GM21825 (cell line): ENCODE measurements around the gene CRADD.
"Not testable (repeated sequence)": the region's sequence is repeated elsewhere in the genome, so short reads cannot be mapped to it uniquely, and the experiment has no call there.

ENCODE experiments used
- ATAC-seq: cut with Tn5 transposase; IDR thresholded peaks from one replicate; pipeline ENCODE4 v1.9.1; 2021; ENCODE audit warnings: mild to moderate bottlenecking, moderate library complexity; ENCODE audit not compliant: unreplicated experiment

The CRADD gene

DNA sequence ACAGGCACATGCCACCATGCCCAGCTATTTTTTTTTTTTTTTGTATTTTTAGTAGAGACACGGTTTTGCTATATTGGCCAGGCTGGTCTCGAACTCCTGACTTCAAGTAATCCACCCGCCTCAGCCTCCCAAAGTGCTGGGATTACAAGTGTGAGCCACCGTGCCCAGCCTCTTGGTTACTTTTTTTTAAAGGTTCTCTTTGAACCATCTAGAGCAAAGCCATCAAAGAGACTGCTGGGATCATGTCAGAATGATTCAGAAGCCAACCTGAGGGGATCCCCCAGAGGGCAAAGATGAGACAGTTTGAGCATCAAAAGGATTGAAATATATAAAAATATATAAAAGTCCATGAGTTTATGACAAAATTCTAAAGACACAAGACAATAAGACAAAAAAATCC is 103.7 kb downstream of the CRADD start:
- not testable (repeated sequence) for ATAC-seq

DNA sequence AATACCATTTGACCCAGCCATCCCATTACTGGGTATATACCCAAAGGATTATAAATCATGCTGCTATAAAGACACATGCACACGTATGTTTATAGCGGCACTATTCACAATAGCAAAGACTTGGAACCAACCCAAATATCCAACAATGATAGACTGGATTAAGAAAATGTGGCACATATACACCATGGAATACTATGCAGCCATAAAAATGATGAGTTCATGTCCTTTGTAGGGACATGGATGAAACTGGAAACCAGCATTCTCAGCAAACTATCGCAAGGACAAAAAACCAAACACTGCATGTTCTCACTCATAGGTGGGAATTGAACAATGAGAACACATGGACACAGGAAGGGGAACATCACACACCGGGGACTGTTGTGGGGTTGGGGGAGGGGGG is 104.8 kb downstream of the CRADD start:
- not testable (repeated sequence) for ATAC-seq

DNA sequence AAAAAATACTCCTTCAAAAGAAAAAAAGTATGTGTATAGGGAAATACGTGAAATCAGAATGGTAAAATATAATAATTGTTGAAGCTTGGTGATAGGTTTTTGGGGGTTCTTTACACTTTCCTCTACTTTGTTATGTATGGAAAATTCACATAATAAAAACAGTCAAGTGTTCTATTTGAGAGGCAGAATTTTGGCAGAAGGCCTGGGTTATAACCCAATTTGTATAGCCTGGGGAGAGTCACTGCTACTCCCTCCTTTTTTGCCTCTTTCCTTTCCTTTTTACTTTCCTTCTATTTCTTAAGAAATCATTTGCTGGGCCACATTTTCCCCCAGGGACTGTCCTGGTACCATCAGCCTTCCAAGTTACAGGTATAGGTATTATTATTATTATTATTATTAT is 105.7 kb downstream of the CRADD start:
- ATAC-seq: no peak

DNA sequence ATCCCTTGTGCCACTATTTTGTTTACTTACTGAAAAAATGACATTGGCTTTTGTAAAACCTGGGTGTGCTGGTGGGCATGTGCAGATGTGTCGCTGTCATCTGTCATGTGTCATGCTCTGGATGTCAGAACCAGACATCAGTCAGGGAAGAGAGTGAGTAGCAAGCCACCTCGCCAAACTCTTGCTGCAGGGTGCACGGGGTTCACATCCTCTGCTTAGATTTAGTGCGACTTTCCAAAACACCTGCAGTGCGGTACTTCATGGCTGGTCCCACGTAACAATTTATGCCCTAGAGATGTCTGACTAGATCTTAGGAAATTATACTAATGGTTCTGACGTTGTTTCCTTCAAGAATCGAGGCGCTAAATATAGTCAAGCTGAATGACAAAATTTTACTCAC is 106.7 kb downstream of the CRADD start:
- ATAC-seq: no peak

DNA sequence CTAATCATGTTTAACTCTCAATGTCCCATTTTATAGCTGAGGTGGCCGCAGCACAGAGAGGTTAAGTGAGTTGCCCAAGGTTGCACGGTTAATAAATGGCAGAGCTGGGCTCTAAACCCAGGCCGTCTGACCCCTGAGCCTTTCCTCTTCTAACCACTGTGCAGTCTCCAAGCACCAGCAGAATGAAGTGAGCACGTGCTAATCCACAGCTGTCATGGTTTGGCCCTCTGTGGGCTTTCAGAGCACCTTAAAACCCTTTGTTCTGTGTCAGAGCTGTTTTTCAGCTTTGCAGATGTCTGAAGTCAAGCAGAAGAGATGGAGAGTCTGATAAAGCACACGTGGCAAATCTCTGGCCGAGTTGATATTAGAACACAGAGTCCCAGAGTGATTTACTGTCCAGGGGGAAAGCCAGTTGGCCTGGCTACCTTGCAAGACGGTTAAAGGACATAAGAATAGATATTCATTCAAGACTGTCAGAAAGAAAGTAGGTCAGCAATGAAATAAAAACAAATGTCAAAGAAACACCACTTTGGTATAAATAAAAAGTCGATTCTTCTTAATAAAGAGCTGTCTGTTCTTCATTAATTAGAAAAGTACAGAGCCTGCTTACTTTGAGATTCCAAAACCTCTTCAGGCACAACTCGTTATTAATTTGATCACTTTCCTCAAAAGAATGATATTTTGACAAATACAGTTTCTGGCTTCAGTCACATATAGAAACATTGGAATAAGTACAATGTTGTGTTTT is 107.3 kb downstream of the CRADD start:
- no peak for ATAC-seq

DNA sequence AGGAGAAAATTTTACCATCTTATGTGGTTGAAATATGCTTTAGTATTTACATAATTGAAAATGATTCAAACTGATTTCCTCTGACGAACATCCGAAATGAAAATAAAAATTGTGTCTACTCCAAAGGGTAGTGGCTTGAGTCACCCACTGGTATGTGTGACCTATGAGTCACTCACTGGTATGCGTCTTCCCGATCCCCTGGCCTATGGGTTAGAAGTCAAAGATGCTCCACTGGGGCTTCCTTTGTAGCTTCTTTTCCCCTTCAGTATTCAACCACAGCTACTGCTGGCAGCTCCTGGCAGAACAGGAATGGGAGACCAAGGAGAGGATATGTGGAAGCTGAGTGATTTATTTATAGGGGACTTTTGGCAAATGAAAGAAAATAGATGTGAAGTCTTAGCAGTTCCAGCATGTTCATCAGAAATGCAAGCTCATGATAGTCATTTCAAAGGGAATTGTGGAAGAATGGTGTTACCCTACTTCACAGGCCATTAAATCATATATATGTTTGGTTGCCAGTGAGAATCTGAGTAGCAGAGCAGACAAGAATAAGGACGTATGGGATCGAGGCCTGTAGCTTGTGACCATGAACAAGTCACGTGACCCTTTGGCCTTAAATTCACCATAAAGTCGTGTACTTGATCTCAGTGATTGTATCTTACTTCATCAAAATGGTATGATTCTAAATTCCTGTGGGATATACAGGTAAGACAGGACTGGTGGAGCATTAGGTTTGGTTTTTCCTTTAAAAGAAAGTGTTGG is 108.3 kb downstream of the CRADD start:
- ATAC-seq: no peak

DNA sequence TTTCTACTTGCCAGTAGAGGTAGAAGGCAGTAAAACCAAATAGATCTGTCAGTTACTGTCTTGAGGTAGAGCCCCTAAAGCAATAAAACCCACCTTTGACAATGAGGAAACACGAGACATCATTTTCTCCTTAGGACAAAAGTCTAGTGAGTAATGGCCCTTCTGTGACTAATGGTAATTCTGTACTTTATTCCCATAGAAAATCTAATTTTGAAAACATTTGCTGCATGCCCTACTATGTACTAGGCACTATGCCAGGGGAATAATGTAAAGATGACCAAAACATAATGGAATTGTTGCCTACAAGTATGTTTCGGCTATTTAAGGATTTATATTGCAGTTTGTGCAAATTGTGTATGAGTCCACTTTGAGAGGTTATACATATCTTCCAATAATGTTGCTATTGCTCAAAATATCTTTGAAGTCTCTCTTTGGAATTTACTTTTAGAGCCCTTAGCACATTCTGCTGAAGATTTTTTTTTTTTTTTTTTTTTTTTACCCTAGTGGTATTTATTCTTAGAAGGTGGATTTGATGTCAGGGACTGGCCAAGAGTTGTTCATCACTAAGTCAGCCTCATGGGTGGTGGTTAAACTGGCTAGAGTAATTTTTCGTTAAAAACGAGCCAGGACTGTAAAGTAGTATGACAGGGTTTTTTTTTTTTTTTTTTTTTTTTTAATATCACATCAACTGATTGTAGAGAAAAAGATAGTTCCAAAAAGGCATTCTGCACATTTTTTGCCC is 109.7 kb downstream of the CRADD start:
- no peak for ATAC-seq

DNA sequence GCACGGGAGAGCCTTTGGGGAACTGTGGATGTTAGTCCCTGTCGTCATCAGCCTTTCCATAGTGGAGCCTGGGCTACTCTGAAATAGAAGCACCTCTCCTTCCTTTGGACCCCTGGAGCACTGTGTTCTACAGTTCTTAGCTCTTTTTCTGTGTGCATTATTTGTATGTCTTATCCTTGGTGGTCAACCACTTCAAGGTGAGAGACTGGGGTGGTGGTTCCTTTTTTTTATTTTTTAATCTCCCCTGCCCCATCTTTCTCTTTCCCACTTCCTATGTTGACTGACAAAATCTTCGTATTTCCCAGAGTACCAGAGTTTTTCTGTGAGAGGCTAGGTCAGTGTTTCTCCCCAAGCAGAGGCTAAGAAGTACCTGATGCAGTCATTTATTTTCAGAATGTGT is 111.7 kb downstream of the CRADD start:
- no peak for ATAC-seq

DNA sequence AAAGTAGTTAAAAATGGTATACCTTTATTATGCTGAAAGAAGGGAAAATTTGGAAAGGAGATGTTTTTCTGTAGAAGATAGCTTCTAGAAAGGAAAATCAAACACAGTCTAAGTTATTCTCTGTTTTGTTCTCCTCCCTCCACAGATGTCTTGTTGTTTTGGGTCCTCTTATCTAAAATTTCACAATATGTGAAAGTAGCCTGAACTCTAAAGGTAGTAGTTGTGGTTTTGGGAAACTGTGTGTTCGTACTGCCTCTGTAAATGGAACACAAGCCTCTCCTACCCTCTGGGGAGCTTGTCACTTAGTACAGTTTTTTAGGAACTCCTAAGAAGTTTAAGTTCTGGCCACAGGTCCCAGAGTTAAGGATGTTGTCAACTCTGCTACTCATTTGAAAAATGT is 112.6 kb downstream of the CRADD start:
- ATAC-seq: no peak

DNA sequence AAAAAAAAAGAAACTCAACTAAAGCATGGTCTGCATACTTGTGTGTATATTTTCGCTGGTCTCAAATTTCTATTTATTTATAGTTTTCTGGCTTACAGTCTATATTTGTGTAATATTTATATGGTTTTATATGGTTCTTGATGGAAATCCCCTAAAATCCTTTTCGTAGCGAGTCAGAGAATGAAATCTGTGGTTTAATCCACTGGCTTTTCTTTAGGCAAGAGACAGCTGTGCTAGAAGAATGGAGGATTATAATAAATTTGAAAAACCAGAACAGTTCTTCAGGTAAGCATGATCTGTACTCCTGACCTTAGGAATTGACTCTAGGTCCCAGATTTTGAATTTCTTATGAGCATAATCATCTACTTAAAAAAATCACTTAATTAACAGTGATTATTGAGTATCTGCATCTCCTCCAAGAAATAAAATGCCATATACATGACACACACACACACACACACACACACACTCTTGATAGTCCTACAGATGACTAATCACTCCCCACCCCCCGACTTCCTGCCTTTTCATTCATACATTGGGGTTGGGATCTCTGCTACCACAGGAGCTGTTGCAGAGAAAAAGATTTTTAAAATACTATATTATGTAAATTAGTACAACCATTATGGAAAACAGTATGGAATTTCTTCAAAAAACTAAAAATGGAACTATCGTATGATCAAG is 113.4 kb downstream of the CRADD start:
- no peak for ATAC-seq

DNA sequence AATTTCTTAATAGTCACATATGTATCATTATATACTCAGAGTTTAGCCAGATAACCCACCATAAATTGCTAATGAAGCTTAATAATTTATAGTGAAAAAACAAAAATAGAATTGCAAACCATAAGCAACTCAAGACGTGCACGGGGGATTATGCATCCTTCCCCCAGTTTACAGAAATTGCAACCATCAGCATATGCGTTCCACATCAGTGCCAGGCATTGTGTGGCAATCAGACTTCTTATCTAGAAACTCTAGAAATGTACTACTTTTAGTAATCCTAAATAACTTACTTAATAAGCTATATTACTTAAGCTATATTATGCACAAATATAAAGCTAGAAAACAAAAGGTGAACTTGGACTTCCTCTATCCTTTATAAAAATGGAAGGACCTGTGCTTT is 115.8 kb downstream of the CRADD start:
- no peak for ATAC-seq

DNA sequence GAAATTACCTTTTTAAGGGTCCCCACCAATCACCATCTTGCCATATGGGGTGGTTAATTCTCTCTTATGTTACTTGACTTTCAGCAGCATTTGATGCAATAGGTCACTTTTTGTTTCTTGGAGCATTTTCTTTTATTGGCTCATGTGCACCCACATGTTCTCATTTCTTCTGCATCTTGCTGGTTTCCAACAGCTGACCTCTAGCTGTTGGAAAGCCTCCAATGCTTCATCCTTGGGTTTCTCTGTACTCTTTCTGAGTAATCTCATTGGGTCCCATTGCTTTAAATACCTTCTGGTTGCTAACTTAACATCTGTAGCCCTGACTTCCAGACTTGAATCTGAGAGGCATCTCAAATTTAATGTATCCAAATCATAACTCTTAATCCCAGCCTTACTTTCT is 116.8 kb downstream of the CRADD start:
- ATAC-seq: no peak

DNA sequence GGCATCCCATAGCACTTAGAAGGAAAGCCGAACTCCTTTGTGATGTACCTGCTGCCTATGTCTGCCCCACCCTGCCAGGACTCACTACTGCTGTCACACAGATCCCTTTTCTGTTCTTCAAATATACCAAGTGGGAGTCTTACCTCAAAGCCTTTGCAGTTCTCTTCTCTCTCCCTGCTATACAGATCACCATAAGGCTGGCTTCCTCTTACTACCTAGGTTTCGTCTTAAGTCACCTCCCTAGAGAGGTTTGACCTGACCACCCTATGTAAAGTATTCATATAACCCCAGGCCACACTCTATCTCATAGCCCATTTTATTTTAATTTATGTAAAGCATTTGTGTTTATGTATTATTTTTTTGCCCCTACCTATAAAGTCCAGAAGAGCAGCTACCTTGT is 117.6 kb downstream of the CRADD start:
- no peak for ATAC-seq

DNA sequence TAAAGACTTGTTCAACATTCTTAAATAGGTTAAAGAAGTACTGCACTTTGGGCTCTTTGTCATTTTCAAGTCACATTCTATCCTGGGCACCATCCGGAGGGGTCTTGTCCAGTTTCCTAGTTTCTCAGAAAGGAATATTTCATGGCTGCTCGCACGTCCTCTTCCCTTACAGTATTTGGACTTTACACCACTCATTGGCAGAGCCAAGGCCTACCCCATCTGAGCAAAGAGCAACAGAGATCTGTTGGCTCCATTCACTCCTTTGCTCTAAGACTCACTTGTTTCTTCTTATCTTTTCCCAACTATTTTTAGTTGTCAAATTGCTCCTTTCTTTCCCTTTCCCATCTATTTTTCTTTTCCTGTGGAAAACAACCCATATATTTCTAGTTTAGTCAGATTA is 118.2 kb downstream of the CRADD start:
- no peak for ATAC-seq

DNA sequence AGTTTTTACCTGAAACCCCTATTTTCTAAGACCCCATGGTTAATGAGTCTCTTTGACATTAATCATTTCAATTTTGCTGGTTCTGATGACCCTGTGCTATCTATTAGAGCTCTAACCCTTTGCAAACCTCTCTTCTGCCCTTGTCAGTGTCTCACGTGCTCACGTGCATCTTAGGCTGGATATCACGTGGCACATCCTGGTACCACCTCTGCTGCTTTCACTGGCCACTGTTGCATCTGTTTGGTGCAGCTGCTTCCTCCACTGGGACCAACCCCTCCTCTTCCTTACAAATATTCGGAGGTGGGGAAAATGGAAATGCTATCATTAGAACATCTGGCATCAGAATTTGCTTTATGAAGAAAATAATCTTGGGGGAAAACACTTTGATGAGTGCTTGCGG is 119.6 kb downstream of the CRADD start:
- no peak for ATAC-seq

DNA sequence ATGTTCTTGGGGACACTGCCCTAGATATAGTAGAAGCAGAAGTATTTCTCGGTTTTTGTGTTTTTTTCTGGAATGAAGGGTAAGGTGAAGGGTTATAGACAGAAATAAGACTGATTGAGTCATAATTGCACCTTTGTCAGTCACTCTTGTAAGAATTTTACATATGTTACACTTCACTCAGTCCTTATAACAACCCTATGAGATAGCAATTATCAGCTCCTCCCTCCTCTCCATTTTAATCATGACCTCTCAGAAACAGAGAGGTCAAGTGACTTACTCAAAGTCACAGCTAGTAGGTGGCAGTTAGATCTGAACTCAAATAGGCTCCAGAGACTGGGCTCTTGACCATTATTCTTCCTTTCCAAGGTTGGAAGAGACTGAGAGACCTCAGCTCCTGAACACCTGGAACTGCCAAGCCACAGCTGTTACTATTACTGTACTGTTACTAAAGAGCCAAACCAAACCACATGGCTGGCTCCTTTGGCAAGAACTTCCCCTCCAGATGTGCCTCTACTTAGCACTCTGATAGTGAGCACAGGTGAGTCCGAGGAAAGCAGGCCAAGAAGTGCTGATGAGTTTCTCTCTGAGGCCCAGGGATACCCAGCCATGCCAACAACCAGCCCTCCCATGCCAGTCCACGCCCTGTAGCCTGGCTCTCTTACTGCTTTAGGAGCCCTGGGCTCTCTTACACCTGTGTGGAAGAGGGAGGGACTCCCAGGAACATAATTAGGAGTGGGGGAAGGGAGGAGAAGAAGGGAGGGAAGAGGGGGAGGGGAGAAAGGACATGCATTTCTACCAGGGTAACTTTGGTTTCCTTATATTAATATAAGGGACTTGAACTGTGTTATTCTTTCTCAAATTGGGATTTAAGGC is 121.3 kb downstream of the CRADD start:
- no peak for ATAC-seq

DNA sequence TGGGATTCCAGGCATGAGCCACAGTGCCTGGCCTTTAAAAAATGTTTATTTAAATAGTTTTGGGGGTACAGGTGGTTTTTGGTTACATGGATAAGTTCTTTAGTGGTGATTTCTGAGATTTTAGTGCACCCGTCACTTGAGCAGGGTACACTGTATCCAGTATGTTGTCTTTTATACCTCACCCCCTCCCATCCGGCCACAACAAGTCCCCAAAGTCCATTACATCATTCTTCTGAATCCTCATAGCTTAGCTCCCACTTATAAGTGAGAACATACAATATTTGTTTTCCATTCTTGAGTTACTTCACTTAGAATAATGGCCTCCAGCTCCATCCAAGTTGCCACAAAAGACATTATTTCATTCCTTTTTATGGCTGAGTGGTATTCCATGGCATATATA is 124.5 kb downstream of the CRADD start:
- ATAC-seq: not testable (repeated sequence)

DNA sequence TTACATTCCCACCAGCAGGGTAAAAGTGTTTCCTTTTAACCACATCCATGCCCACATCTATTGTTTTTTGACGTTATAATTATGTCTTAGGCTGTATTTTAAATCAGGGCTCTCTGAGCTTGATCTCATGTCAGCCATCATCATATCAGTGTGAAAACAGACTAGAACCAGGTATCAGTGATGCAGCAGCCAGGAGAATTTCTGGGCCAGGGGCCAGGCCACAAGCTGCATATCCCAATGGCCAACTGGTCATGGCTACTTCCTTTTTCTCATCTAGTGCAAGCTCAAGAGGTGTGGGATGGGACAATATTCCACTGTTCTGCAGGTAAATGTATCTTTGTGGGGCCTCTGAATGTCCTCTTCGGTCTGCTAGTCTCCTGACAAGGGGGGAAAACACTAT is 125.1 kb downstream of the CRADD start:
- no peak for ATAC-seq

DNA sequence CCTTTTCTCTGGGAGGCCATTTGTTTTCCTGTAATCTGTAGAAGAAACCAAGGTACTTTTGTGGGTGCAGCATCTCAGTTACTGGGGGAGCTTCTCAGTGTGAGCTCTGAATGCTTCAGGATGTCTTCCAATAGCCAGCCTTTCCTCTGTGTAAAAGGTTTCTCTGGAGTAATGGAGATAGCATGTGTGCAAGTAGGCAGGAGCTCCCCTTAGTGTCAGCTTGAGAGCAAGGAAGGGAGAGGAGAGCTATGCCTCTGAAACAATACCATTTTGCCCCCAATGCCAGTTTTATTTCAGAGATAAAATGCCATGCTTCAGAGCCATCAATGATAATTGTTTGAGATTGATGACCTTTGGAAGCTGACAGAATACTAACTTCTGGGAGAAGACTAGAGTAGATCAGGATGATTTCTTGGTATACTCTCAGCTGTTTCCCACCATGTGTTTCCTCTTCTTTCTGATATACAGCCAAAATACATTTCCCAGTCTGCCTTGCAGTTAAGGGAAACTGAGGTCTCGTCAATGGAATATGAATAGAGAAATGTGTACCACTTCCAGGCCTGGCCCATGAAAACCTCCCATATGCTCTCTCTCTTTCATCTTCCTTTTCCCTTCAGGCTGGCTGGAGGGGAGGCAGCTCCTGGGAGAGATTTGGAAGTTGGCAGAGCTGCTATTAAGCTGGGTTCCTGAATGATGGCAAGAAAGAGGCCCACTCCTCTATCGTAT is 125.7 kb downstream of the CRADD start:
- no peak for ATAC-seq

DNA sequence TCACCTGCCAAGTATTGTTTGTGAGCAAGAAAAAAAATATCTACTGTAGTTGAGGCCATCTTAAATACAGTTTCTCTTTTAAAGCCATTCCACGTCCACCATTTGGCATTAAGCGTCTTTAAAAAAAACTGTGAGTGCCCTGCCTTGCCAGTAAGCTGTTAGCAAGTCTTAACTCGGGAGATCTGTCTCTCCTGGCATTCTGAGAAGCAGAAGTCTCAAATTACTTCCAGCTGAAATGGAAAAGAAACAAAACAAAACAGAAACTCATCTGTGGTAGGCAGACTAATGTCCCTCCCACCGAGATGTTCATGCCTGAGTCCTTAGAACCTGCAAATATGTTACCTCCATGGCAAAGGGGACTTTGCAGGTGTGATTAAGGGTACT is 126.2 kb downstream of the CRADD start:
- no peak for ATAC-seq
